Measurements from ENCODE around the gene PLCB4. TPM values are rescaled to one million over a fixed set of nuclear protein-coding genes. Genes with fewer than 3 reads are reported as not detected.

The PLCB4 gene
- total and polyA plus RNA-seq, 7 donors, result 9.7 to 21.0 (median 12.4) TPM

DNA sequence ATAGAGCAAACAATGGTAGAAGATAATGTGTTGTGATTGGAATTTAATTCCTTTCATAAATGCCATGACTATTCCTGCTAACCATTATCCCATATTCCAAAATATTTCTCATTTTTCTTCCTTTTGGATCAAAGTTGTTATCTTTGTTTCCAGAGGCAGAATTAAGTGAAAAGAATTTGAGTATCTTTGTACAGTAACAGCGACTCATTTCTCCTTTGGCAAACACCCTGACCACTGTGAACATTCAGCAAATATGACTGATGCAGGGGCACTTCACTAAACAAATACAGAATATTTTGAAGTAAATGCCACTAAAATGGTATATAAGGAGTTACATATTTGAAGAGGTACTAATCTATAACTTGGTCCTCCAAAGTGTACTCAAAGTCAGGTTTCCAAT is 340.5 kb downstream of the PLCB4 start:
- no peak overlapping the region for H3K27ac ChIP-seq
- DNase-seq, result no peak
- H3K27me3 ChIP-seq, result no peaks in the 10 kb centered on the region
- no peaks in the 10 kb centered on the region for H3K9me3 ChIP-seq
- H3K4me1 ChIP-seq, result no peaks in the 10 kb centered on the region
- peaks cover 0 to 10% (median 0%) of the 10 kb centered on the region in 4 donors for H3K36me3 ChIP-seq
- TF ChIP-seq, protein P1, sequence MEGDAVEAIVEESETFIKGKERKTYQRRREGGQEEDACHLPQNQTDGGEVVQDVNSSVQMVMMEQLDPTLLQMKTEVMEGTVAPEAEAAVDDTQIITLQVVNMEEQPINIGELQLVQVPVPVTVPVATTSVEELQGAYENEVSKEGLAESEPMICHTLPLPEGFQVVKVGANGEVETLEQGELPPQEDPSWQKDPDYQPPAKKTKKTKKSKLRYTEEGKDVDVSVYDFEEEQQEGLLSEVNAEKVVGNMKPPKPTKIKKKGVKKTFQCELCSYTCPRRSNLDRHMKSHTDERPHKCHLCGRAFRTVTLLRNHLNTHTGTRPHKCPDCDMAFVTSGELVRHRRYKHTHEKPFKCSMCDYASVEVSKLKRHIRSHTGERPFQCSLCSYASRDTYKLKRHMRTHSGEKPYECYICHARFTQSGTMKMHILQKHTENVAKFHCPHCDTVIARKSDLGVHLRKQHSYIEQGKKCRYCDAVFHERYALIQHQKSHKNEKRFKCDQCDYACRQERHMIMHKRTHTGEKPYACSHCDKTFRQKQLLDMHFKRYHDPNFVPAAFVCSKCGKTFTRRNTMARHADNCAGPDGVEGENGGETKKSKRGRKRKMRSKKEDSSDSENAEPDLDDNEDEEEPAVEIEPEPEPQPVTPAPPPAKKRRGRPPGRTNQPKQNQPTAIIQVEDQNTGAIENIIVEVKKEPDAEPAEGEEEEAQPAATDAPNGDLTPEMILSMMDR (IDR thresholded peaks at IDR 0.05), result no peak
- no peak for TF ChIP-seq POLR2AphosphoS5 (IDR thresholded peaks at IDR 0.05)
- no peak for TF ChIP-seq POLR2A (IDR thresholded peaks at IDR 0.05)
- no peak for TF ChIP-seq EP300 (IDR thresholded peaks at IDR 0.05)
- 89 to 93% methylated on average over 1 of the region's 1 CpG for WGBS, 2 donors
- intact Hi-C loops (cut with DNase I), result no loop called here
- H3K4me3 ChIP-seq, result no peak overlapping the region

DNA sequence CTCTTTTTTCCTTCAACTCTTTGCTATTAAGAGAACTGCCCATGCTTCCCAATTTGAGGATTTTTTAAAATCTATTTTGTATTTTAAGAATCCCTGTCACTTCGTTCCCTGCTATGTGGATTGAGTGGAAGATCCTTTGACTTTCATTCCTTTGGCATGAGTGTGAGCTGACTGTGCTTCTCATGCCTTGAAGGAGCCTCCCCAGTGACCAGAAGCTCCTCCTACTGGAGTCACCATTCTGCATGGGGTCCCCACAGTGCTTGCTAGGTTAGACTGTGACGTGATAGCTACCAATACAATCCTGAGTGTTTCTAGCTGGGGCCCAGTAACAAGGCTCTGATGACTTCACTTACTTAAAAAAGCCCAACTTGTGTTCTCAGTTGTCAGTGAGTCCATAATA is 341.1 kb downstream of the PLCB4 start:
- WGBS, 2 donors, result 82 to 86% methylated on average over 2 of the region's 2 CpGs
- no peak for TF ChIP-seq EP300 (IDR thresholded peaks at IDR 0.05)
- TF ChIP-seq, protein P1 (IDR thresholded peaks at IDR 0.05), result no peak
- TF ChIP-seq POLR2A (IDR thresholded peaks at IDR 0.05), result no peak
- no peak for TF ChIP-seq POLR2AphosphoS5 (IDR thresholded peaks at IDR 0.05)
- H3K27ac ChIP-seq, result no peak overlapping the region
- H3K36me3 ChIP-seq, result peaks cover 0 to 10% (median 0%) of the 10 kb centered on the region in 4 donors
- H3K4me3 ChIP-seq, result no peak overlapping the region
- intact Hi-C loops (cut with DNase I), result no loop called here
- H3K27me3 ChIP-seq, result no peaks in the 10 kb centered on the region
- no peaks in the 10 kb centered on the region for H3K9me3 ChIP-seq
- DNase-seq, result no peak
- H3K4me1 ChIP-seq, result no peaks in the 10 kb centered on the region

DNA sequence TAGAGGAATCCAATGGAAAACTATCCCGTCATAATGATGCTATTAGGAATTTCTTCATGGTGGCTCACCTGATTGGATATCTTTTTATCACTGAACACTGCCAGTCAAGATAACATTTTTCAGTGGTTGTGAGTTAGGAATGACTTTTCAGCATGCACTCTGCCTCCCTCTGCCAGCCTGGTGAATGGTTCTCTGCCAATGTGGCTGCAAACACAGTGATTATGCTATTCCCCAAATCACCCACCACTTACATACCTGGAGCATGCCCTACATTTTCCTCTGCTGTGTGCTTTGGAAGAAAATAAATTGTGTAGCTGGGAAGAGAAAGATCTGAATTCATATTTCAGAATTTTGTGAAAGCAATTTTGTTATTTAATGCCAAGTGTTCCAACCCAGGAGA is 342.9 kb downstream of the PLCB4 start:
- Histone ChIP-seq H3K4me3 (no peak overlapping the region), H3K36me3 (peaks cover 0 to 10% (median 0%) of the 10 kb centered on the region in 4 donors), H3K27me3 (no peaks in the 10 kb centered on the region), H3K9me3 (no peaks in the 10 kb centered on the region), H3K4me1 (no peaks in the 10 kb centered on the region), H3K27ac (no peak overlapping the region)
- 90 to 91% methylated on average over 1 of the region's 1 CpG for WGBS, 2 donors
- intact Hi-C loops (cut with DNase I), result no loop called here
- no peak for DNase-seq
- no peak for TF ChIP-seq EP300 (IDR thresholded peaks at IDR 0.05)
- no peak for TF ChIP-seq POLR2A (IDR thresholded peaks at IDR 0.05)
- TF ChIP-seq, protein P1 (IDR thresholded peaks at IDR 0.05), result no peak
- no peak for TF ChIP-seq POLR2AphosphoS5 (IDR thresholded peaks at IDR 0.05)

DNA sequence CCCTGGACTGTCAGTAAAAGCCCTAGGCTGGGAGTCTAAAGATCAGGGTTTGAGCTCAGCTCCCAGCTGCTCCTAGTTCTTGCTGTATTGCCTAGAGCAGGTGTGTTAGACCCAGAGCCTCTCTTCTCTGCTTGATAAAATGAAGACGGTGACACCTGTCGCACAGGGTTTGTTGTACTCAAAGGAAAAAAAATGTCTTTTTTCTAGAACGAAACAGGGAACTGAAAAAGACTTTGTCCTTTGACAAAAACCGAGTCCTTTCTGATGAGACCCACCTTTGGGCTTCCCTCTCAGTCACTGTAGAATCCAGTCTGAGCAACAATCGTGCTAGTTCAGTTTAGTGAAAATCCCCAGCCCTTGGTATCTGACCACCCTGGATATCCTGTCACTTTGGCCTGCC is 343.4 kb downstream of the PLCB4 start:
- no peak for TF ChIP-seq EP300 (IDR thresholded peaks at IDR 0.05)
- no peak for TF ChIP-seq POLR2A (IDR thresholded peaks at IDR 0.05)
- TF ChIP-seq, protein P1 (IDR thresholded peaks at IDR 0.05), result no peak
- no peak for TF ChIP-seq POLR2AphosphoS5 (IDR thresholded peaks at IDR 0.05)
- intact Hi-C loops (cut with DNase I), result no loop called here
- H3K27ac ChIP-seq, result no peak overlapping the region
- H3K9me3 ChIP-seq, result no peaks in the 10 kb centered on the region
- H3K36me3 ChIP-seq, result peaks cover 0 to 10% (median 0%) of the 10 kb centered on the region in 4 donors
- H3K4me3 ChIP-seq, result no peak overlapping the region
- no peak for DNase-seq
- H3K4me1 ChIP-seq, result no peaks in the 10 kb centered on the region
- H3K27me3 ChIP-seq, result no peaks in the 10 kb centered on the region
- 76 to 90% methylated on average over 5 of the region's 5 CpGs for WGBS, 2 donors

DNA sequence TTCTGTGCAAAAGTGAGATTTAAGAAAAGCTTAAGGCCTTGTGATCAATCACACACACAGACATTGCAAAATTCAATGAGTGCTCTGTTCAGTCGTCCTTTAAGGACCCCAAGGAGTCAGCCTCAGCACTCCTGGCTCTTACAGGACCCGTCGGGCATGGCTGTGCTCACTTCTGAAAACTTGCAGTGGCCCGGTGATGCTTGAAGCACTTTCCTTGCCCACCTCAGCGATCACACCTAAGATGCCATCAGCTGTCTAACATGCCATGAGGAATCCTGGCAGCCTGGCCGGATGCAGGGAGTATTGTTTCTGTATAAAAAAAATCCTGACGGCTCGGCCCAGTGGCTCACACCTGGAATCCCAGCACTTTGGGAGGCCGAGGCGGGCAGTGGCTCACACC is 344.1 kb downstream of the PLCB4 start:
- no peak overlapping the region for H3K4me3 ChIP-seq
- no peaks in the 10 kb centered on the region for H3K27me3 ChIP-seq
- TF ChIP-seq POLR2A (IDR thresholded peaks at IDR 0.05) (no peak), EP300 (IDR thresholded peaks at IDR 0.05) (no peak)
- TF ChIP-seq, protein P1 (IDR thresholded peaks at IDR 0.05), result no peak
- DNase-seq, result no peak
- H3K9me3 ChIP-seq, result no peaks in the 10 kb centered on the region
- intact Hi-C loops (cut with DNase I), result no loop called here
- 92 to 95% methylated on average over 10 of the region's 10 CpGs for WGBS, 2 donors
- peaks cover 0 to 10% (median 0%) of the 10 kb centered on the region in 4 donors for H3K36me3 ChIP-seq
- no peak overlapping the region for H3K27ac ChIP-seq
- H3K4me1 ChIP-seq, result no peaks in the 10 kb centered on the region
